OCI-LY3 (cell line): Measurements from ENCODE around the gene ACTL6B.

Experiments
- CTCF ChIP-seq: fragments of 200-600, 300-600 bp; sonication (generic); IDR thresholded peaks from 2 replicates; pipeline ENCODE4 v1.5.1; 2014; ENCODE audit warnings: antibody characterized with exemption, low read length, low read depth
- EZH2phosphoT487 ChIP-seq: fragments of 200-600 bp; shearing (Covaris generic); IDR thresholded peaks from 2 replicates; pipeline ENCODE4 v1.6.1; 2018; ENCODE audit warnings: antibody characterized with exemption, mixed run types, low read depth

GRCh38 chr7:100629117-100629716 lies 27.0 kb downstream of the ACTL6B start:
- peak; percentile 38 for TF ChIP-seq CTCF
- TF ChIP-seq EZH2phosphoT487: no peak
